Right ventricle myocardium superior (tissue), 1 donor: ENCODE data around the gene IFI44. TPM values are rescaled to one million over a fixed set of nuclear protein-coding genes. Genes with fewer than 3 reads are reported as not detected.

Experiments used
- ATAC-seq: fragments of 200-7000 bp; cut with Tn5 transposase; one replicate; pipeline ENCODE4 v1.9.1; 2020; ENCODE audit warnings: mild to moderate bottlenecking; ENCODE audit not compliant: poor library complexity
- DNase-seq: peaks from one replicate; pipeline ENCODE4 v3.0.0-alpha.2; 2020
- intact Hi-C: fragments of 100-400 bp; cut with DNase I; formaldehyde crosslinking; loops from one replicate; pipeline ENCODE4 v1.11.2; 2022
- total RNA-seq: library from RNA; stranded (reverse); fragmentation: NEBNext Ultra II Directional; extraction: Animal tissue kit (Norgen Biotek cat#: 25700); gene quantifications from one replicate; pipeline ENCODE4 v1.2.1, GENCODE V29; 2021
- donor health status: DM: no; HTN: yes; CAD: no; lungs with severe emphysema.

The IFI44 gene
- total RNA-seq, 1 donor from 2014 or later, result 6.7 TPM

DNA sequence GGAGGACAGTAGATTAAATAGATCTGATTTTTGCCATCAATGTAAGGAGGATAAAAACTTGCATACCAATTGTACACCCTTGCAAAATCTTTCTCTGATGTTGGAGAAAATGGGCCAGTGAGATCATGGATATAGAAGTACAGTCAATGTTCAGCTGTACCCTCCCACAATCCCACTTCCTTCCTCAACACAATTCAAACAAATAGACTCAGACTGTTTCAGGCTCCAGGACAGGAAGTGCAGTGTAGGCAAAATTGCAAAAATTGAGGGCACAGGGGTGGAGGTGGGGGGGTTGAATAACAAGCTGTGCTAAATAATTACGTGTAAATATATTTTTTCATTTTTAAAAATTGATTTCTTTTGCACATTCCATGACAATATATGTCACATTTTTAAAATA, 3.9 kb upstream of the IFI44 start:
- DNase-seq, result no peak
- intact Hi-C loops, result loop anchor here (10.0 kb wide), 1 partner anchor 641 kb away; the partner anchor contains the start of gene DNAJB4
- ATAC-seq, result peak; percentile 55

DNA sequence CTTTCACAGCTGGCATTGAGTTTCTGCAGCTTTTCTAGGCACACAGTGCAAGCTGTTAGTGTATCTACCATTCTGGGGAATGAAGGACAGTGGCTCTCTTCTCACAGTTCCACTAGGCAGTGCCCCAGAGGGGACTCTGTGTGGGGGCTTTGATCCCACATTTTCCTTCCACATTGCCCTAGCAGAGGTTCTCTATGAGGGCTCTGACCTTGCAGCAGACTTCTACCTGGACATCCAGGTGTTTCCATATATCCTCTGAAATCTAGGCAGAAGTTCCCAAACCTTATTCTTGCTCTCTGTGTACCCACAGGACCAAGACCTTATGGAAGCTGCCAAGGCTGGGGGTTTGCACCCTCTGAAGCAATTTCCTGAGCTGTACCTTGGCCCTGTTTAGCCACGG, 2.4 kb upstream of the IFI44 start:
- no peak for DNase-seq
- no peak for ATAC-seq
- intact Hi-C loops, result loop anchor here (10.0 kb wide), 1 partner anchor 642 kb away; the partner anchor contains the start of gene DNAJB4

DNA sequence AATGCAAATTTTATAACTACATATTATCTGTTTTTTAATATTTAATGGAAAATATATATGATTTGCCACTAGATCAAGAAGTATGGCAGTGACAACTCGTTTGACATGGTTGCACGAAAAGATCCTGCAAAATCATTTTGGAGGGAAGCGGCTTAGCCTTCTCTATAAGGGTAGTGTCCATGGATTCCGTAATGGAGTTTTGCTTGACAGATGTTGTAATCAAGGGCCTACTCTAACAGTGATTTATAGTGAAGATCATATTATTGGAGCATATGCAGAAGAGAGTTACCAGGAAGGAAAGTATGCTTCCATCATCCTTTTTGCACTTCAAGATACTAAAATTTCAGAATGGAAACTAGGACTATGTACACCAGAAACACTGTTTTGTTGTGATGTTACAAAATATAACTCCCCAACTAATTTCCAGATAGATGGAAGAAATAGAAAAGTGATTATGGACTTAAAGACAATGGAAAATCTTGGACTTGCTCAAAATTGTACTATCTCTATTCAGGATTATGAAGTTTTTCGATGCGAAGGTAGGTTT, 556 bp downstream of the IFI44 start:
- intact Hi-C loops, result no loop called here
- ATAC-seq, result peak; percentile 47
- DNase-seq, result no peak

DNA sequence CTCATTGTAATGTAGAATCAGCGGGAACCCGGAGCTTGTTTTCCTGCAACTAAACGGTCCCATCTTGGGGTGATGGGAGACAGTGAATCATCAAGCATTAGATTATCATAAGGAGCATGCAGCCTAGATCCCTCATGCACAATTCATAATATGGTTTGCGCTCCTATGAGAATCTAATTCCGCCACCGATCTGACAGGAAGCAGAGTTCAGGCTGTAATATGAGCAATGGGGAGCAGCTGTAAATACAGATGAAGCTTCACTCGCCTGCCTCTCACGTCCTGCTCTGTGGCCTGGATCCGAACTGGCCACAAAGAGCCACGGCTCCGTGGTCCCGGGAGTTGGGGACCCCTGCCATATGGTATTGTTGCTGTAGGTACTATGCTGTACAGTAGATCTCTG, 1.6 kb downstream of the IFI44 start:
- intact Hi-C loops, result no loop called here
- DNase-seq, result no peak
- ATAC-seq, result no peak

DNA sequence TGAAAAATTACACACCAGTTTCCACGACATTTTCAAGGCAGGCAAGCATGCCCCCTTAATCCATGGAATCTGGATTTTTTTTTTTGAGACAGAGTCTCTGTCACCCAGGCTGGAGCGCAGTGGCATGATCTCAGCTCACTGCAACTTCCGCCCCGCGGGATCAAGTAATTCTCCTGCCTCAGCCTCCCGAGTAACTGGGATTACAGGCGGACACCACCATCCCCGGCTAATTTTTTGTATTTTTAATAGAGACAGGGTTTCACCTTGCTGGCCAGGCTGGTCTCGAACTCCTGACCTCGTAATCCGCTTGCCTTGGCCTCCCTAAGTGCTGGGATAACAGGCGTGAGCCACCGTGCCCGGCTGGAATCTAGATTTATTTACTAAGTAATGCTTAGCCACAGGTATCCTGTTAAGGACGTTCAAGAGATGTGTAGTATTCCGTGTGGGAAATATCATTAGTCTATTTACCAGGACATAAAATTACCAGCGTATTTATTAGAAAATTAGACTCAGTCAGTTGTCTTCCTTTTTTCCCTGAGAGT, 2.5 kb downstream of the IFI44 start:
- ATAC-seq, result no peak
- intact Hi-C loops, result no loop called here
- no peak for DNase-seq

DNA sequence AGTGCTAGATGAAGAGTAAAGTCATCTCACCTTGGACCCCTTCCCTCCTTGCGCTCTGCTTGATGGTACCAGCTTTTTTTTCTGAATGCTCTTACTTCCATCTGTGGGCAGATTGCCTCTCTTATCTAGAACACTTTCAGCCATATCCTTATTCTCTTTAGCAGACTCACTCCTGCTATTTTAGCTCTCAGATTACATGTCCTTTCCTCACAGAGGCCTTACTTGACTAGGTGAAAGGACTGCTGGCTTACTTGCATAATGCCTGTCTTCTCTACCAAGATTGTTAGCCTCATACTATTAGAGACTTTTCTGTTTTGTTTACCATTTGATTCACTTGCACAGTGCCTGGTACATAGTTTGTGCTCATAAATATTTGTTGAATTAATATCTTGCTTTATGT, 9.3 kb downstream of the IFI44 start:
- ATAC-seq (no peak), DNase-seq (no peak)
- intact Hi-C loops, result no loop called here

DNA sequence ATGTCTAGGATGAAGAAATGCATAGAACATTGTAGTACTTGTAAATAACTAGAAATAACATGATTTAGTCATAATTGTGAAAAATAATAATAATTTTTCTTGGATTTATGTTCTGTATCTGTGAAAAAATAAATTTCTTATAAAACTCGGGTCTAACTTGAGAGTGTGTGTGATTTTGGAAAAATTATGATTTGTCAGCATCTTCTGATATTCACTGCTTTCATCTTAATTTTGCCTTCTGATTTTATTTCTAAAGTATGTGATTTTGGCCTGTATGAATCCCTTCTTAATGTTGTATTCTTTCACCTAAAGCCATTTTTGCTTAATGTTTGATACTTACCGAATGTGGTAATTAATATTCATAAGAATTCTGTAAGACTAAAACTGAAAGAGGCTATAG, 14.3 kb downstream of the IFI44 start:
- DNase-seq, result no peak
- ATAC-seq, result no peak
- intact Hi-C loops, result no loop called here

DNA sequence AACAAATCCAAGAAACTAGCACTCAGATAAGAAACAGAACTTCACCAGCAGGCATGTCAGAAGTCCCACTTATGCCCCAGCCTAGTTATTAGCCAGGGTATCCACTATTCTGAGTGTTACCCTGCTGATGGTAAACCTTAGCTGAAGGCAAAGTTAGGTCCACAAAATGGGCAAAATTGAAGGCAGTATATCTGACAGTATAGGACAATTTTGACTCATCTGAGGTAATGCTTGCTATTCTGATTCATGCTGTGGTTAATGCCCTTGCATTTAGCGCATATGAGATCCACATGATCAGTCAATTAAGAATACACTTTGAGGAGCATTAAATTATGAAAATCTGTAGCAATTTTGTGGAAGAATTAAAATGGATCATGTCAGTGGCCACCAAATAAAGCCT, 15.1 kb downstream of the IFI44 start:
- intact Hi-C loops, result no loop called here
- no peak for DNase-seq
- no peak for ATAC-seq

DNA sequence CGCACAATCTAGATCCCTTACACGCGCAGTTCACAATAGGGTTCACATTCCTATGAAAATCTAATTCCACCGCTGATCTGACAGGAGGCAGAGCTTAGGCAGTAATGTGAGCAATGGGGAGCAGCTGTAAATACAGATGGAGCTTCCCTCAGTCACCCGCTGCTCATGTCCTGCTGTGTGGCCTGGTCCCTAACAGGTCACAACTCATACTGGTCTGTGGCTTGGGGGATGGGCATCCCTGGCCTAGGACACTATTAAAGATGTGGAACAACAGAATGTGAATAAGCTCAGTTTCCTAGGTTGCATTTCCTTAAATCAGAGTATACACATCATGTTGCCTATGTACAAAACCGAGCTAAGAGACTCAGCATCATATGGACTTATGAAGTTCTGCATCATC, 16.2 kb downstream of the IFI44 start:
- no peak for ATAC-seq
- intact Hi-C loops, result no loop called here
- no peak for DNase-seq

DNA sequence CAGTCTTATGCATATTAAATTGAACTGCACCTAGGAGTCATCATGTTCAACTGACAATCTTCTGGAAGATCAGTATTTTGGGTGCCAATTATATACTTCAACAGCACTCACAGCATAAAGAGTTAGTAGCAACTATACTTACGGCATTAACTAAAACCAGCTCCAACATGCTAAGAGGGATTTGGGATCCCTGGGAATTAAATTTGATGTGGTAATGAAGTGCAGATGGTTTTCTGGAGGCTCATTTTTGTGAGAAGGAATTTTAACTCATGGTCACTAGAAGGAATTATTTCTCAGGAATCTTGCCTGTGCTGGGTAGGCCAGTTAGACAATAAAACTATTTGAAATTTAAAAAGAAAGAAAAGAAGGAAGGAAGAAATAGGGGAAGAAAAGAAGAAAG, 18.3 kb downstream of the IFI44 start:
- ATAC-seq, result no peak
- DNase-seq, result no peak
- intact Hi-C loops, result no loop called here

DNA sequence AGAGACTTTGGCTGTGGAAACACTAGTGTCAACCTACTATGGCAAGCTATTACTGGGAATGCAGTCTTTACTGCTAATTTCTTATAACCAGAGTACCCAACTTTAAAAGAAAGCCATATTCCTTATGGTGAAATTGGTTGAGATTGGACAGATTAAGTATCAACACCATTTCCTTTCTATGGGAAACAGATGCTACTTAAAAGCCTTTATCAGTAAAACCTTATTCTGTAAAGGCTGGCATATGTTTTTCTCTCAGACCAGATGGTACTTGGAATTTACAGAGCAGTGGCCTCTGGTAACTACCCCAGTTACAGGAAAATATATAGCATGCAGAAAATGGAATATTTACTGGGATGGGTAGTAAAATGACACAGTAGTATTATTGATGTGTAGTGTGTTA, 18.8 kb downstream of the IFI44 start:
- no peak for DNase-seq
- intact Hi-C loops, result no loop called here
- ATAC-seq, result no peak

DNA sequence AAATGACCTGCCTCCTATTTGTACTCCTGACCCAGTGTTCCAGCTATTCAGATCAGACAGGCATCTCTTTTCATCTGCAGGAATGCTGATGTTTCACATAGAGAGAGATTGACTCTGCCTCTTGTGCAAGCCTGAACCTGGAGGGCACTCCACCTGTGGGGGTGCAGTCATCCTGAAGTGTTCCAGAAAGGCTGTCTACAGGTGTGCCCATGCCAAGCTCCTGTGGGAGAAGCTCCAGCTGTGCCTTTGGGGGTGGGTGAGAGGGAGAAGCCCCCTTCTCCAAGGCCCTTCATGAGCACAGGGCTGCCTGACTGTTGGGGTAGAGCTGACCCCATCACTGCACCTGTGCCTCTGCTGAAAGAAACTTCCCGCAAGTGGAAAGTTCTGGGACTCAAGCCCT, 22.8 kb downstream of the IFI44 start:
- intact Hi-C loops, result loop anchor here (5.0 to 10.0 kb wide), 2 partner anchors 55 to 528 kb away; no protein-coding TSS in a partner anchor
- ATAC-seq (no peak), DNase-seq (no peak)

DNA sequence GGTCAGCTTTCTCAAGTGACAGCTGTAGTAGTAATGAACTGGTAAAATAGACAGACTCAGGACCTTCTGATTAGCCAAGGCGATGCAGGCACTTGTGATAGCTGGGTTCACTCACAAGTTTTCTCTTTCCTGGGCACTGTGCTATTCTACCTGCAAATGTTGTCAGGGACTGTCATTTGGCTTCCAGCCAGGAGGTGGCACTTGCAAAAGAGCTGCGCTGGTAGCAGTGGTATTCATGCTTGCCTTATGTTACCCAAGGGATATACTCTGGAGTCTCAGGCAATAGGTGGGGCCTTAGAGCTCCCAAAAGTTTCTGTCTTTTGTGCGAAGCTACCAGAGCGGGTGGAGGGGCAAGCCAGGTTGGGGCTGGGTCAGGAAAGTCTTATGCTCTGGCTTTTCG, 23.5 kb downstream of the IFI44 start:
- DNase-seq, result no peak
- intact Hi-C loops, result loop anchor here (5.0 to 10.0 kb wide), 2 partner anchors 56 to 528 kb away; no protein-coding TSS in a partner anchor
- no peak for ATAC-seq

DNA sequence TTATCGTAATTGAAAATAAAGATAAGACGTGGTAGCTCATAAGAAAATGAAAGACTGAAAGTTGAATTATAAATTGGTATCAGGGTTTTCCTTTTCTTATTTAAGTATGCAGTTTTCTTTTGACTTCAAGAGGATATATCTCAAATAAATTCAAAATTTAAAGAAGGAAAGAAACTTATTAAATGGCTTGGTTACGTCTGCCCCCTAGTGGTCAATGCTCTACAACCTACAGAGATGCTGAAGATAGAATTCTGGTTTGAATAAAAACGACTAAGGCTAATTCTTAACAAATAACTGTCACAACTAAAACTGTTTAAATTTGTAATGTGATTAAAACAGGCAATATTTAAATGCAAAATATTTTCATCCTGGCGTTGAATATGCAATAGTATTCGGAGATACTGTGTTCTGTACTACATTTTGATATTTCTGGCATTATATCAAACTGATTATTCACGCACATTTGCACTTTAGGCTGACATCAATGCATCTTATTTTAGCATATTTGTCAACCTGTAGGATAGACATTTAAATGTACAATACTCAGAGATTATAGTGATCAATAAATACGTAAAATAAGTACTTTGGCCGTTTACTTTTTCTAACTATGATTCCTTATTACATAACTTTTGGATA, 26.8 kb downstream of the IFI44 start:
- DNase-seq, result no peak
- no peak for ATAC-seq
- intact Hi-C loops, result loop anchor here (10.0 kb wide), 1 partner anchor 532 kb away; no protein-coding TSS in a partner anchor

DNA sequence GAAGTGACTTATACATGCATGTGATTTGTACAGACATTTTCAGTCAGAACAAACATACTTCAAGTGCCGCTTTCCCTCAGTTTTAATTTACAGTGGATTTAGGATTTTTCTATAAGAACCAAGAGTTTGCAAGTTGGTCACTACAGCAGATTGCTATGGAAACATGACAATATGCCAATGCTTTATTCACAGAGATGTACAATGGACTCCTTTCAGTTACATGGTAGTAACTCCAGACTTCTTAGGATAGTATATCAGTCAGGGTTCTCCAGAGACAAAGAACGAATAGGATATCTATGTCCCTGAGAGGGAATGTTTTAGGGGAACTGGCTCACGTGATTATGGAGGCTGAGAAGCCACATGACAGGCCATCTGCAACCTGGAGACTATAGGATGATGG, 27.4 kb downstream of the IFI44 start:
- no peak for DNase-seq
- ATAC-seq, result no peak
- intact Hi-C loops, result loop anchor here (10.0 kb wide), 1 partner anchor 532 kb away; no protein-coding TSS in a partner anchor

DNA sequence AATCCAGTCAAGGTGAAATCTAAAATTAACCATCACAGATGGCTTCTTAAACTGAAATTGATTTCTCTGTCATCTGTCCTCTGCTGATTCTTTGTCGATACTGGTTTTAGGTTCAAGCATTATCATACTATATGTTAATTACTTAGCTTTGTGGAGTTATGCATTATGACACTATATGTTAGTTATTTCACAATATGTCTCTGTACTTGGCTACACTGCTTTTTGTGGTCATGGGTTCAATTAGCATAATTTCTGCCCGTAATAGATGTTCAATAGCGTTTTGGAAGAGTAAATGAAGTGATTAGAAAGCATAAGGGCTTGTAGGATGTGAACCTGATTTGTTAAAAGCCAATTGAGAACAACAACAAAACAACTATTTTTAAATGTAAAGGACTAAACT, 28.2 kb downstream of the IFI44 start:
- intact Hi-C loops, result loop anchor here (10.0 kb wide), 1 partner anchor 533 kb away; no protein-coding TSS in a partner anchor
- no peak for ATAC-seq
- DNase-seq, result no peak

DNA sequence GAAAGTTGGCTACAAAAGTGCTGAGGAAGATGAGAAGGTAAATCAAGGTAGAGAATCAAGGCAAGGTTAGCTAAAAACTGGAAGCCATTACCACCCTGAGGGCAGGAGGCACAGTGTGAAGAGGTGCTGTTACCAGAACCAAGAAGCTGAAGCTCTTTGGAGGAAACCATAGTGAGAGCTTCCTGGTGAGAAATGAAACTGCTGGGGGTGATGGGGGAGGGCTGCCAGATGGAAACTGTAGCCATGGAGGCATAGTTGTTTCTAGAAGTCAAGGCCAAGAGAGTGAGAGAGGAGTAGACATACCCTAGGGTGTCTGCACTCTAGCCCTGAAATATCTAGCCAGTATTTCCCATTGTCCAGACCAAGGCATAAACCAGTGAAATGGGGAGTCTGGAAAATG, 28.7 kb downstream of the IFI44 start:
- no peak for DNase-seq
- intact Hi-C loops, result loop anchor here (10.0 kb wide), 1 partner anchor 534 kb away; no protein-coding TSS in a partner anchor
- ATAC-seq, result no peak

DNA sequence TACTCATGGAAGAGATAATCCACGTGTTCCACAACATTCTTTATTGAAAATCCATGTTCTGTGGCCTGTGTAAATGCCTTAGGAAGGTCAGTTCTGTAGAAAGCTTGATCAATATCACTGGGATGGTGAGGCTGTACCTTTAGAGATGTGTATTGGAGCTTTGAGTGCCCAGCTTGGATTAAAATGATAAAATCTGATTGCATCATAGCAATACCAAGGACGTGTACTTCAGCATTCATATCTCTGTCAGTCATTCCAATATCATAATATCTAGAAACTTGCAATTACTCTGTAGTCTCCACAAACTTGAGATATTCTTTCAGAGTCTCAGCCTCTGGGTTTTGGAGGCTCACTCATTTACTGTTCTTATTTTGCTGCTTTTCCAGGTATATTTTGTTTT, 31.6 kb downstream of the IFI44 start:
- DNase-seq (no peak), ATAC-seq (no peak)
- intact Hi-C loops, result no loop called here

DNA sequence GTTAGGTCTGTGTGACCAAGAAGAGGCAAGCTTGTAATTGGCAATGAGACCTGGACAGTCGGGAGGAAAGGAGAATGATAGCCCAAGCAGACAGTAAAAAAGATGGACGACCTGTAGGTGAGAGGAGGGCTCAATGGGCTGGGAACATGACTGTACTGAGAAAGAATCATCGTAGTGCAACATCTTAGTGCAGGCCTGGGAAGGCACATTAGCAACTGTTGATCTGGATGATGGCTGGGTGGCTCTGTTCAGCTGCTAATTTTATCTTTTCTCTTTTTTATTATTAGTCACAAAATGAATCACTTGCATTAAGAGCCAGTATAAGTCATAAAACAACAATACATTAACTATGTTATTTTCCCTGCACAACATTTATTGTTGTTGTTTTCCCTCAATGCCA, 32.9 kb downstream of the IFI44 start:
- DNase-seq, result no peak
- intact Hi-C loops, result no loop called here
- ATAC-seq, result no peak

DNA sequence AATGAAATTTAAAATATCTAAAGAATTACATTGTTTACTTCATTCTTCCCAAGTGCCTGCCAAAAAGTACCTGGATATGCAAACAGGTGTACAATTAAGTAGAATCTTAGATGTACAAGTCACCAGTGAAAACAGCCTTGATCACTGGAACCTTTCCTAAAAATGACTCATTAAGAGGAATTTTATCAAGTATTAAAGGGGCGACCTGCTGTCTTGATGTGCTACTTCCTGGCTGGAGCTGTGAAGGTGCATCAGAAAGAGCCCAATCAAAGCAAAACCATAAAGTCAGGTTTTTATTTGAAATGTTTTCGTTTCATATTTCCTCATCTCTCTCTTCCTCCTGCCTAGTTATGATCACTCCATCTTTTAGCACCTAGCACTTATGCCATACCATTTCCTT, 33.4 kb downstream of the IFI44 start:
- intact Hi-C loops, result no loop called here
- no peak for DNase-seq
- no peak for ATAC-seq
